ENCODE measurements around the gene HLA-DQA1.
A peak's percentile ranks its signal among the peaks of the same experiment; 100 is the strongest.
"Not testable (repeated sequence)": the region's sequence is repeated elsewhere in the genome, so short reads cannot be mapped to it uniquely, and the experiment has no call there.

Gene HLA-DQA1

DNA sequence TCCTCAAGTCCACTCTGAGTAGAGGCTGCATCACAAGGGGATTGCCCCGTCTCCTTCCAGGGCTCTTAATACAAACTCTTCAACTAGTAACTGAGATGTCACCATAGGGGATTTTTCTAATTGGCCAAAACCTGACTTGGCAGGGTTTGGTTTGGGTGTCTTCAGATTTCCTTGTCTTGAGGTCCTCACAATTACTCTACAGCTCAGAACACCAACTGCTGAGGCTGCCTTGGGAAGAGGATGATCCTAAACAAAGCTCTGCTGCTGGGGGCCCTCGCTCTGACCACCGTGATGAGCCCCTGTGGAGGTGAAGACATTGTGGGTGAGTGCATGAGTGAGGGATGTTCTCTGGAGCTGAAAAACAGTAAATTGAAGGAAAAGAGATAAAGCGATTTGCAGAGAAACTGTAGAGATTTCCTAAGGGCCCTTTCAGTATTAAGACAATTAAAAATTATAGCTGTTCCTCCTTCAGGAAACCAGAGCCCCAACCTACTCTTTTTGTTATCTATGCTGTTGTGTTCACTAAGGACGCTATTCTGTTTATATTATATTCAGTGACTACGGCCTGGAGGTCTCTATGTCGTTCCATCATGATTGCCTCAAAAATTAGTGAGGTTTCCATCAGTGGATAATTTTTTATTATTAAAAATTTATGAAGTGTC is at the start of gene HLA-DQA1:
Gene HLA-DQA1 (plus strand): TSS at position 188 of the 662 bp plus-strand sequence. CDS start 53 bp downstream, at position 241.
- Mint-ChIP-seq H3K4me1 (ENCODE audit: low read depth) (peaks cover 38% of the 10 kb centered on the region), H3K4me3 (peak within 1 kb of the TSS; percentile 87), H3K9me3 (no peaks in the 10 kb centered on the region), H3K27me3 (ENCODE audit: low read depth) (peaks cover 25% of the 10 kb centered on the region), H3K36me3 (ENCODE audit: low read depth) (peaks cover 17% of the 10 kb centered on the region), H3K27ac (peak within 1 kb of the TSS; percentile 83)

DNA sequence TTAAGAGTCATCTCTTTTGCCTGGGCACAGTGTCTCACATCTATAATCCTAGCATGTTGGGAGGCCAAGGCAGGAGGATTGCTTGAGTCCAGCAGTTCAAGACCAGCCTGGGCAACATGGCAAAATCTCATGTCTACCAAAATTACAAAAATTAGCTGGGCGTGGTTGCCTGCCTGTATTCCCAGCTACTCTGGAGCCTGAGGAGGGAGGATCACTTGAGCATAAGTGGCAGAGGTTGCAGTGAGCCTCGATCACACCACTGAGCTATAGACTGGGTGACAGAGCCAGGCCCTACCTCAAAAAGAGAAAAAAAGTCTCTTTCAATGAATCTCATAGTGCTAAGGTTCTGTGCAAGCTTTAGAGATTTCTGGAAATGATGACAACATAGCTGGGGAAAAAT is 49.0 kb upstream of the HLA-DQA1 start:
- peaks cover 17% of the 10 kb centered on the region for H3K27me3 Mint-ChIP-seq (ENCODE audit: low read depth)
- peaks cover 22% of the 10 kb centered on the region for H3K36me3 Mint-ChIP-seq (ENCODE audit: low read depth)
- no peak overlapping the region for H3K27ac Mint-ChIP-seq
- H3K9me3 Mint-ChIP-seq = no peaks in the 10 kb centered on the region
- peaks cover 31% of the 10 kb centered on the region for H3K4me1 Mint-ChIP-seq (ENCODE audit: low read depth)
- peak overlapping the region; percentile 66 for H3K4me3 Mint-ChIP-seq

DNA sequence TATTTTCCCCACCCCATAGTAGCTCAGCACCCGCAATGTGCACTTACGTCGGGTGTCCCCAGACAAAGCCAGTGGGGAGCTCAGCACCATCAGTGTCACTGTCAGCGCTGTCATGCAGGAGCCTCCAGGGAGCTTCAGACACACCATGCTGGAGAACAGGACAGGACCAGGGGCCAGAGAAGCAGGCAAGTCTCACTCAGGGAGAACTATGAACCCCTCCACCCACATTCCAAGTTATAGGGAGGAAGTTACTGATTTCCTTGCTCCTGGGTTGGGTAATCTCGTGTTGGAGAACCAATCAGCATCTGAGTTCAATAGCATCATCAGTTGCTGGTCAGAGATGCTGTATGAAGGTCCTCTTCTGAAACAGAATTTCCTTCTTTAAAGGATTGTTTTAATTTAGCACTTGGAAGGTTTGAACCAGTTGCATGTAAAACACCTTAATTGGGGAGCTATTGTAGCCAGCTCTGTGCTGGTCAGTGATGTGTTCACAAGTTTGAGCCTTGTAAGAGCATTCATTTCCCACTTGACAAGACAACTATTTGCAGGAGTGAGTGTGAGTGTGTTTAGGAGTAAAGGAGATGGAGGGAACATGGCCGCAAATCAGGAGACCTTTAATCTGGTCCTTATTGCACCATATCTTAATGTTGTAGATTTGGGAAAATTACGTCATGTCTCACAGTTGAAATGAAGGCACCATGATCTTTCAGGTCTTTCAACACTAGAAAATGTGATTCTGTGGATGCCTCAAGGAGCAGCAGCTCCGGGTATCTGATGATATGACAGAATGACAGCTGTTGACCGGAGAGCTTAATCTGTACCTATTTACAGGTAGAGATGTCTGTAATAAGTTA is 47.4 kb upstream of the HLA-DQA1 start, which contains the start of gene HLA-DRB1:
Gene HLA-DRB1 (minus strand): TSS at position 253 of the 854 bp plus-strand sequence. CDS start 106 bp downstream, at position 147.
- H3K27ac Mint-ChIP-seq = peak within 1 kb of the TSS; percentile 79

DNA sequence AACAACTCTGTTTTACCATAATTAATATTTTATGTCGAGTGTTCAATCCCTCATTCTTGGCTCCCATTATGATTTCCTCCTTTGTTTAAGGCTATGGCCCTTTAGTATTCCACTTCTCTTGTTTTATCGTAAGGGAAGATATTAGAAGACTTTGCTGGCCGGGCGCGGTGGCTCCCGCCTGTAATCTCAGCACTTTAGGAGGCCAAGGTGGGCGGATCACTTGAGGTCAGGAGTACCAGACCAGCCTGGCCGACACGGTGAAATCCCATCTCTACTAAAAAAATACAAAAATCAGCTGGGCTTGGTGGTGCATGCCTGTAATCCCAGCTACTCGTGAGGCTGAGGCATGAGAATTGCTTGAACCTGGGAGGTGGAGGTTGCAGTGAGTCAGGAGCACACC is 46.5 kb upstream of the HLA-DQA1 start:
- not testable (repeated sequence) for H3K27ac Mint-ChIP-seq, H3K4me3 Mint-ChIP-seq, H3K9me3 Mint-ChIP-seq
- H3K4me1 Mint-ChIP-seq (ENCODE audit: low read depth) = peaks cover 23% of the 10 kb centered on the region
- H3K36me3 Mint-ChIP-seq (ENCODE audit: low read depth) = peaks cover 15% of the 10 kb centered on the region
- peaks cover 18% of the 10 kb centered on the region for H3K27me3 Mint-ChIP-seq (ENCODE audit: low read depth)

More for the DNA sequence above, 47.4 kb upstream of the HLA-DQA1 start, which contains the start of gene HLA-DRB1:
- H3K4me1 Mint-ChIP-seq (ENCODE audit: low read depth) = peaks cover 23% of the 10 kb centered on the region
- H3K9me3 Mint-ChIP-seq = no peaks in the 10 kb centered on the region
- peaks cover 15% of the 10 kb centered on the region for H3K36me3 Mint-ChIP-seq (ENCODE audit: low read depth)
- peaks cover 18% of the 10 kb centered on the region for H3K27me3 Mint-ChIP-seq (ENCODE audit: low read depth)
- H3K4me3 Mint-ChIP-seq = peak within 1 kb of the TSS; percentile 78

DNA sequence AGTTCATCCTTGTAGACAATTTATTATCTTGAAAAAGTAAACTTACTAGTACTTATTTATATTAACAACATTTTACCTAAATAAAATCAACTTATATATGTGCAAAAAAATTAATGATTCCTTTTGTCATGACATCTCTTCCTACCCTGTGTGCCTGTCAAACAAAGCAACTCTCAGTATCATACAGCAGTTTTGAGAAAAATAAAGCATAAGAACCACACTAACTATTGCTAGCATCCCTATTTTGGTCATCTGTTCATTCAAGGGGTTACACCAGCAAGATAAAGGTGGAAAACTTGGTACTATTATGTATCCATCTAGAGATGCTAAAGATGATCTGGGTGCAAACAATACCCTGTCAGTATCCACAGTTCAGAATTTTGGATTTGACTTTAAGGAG is 40.2 kb upstream of the HLA-DQA1 start:
- Mint-ChIP-seq H3K4me3 (no peak overlapping the region), H3K4me1 (ENCODE audit: low read depth) (peaks cover 8% of the 10 kb centered on the region), H3K9me3 (peaks cover 14% of the 10 kb centered on the region), H3K36me3 (ENCODE audit: low read depth) (peaks cover 8% of the 10 kb centered on the region), H3K27ac (no peak overlapping the region), H3K27me3 (ENCODE audit: low read depth) (peaks cover 11% of the 10 kb centered on the region)

DNA sequence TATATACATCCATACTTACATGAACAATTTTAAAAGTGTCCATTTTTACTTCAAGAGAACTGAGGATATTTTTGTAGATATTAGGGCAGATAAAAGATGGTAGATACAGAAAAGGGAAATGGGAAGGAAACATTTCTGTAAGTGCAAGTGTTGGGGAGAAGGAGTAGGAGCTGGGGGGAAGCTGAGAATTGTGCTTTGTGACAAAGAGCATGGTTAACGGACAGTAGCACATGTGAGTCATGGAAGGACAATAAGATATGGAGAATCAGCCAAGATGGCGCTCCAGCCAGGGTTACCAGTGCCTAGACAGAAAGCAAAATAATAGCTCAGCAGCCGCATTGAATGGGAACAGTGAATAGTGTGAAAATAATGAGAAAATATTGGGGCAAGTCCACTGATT is 34.8 kb upstream of the HLA-DQA1 start:
- no peak overlapping the region for H3K4me3 Mint-ChIP-seq
- H3K36me3 Mint-ChIP-seq (ENCODE audit: low read depth) = peaks cover 10% of the 10 kb centered on the region
- H3K27me3 Mint-ChIP-seq (ENCODE audit: low read depth) = peaks cover under 1% of the 10 kb centered on the region
- peak overlapping the region; percentile 53 for H3K27ac Mint-ChIP-seq
- peaks cover 22% of the 10 kb centered on the region for H3K4me1 Mint-ChIP-seq (ENCODE audit: low read depth)
- peaks cover 19% of the 10 kb centered on the region for H3K9me3 Mint-ChIP-seq

DNA sequence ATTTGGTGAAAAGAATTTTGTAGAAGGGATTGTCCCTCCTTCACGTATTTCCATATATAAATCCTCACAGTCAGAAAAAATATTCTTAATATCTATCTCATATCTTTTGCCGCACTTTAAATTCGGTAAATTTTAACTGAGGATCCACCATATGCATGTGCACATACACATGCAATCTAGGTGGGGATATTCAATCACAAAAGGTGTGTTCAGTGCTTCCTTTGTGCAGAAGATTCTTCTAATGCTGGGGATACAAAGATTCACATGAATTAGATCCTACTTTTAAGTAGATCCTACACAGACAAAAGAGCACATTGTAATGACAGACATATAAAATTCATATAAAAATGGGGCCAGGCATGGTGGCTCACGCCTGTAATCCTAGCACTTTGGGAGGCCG is 34.0 kb upstream of the HLA-DQA1 start:
- Mint-ChIP-seq H3K27ac (peak overlapping the region; percentile 41), H3K27me3 (ENCODE audit: low read depth) (no peaks in the 10 kb centered on the region), H3K36me3 (ENCODE audit: low read depth) (peaks cover 10% of the 10 kb centered on the region), H3K9me3 (peaks cover 19% of the 10 kb centered on the region), H3K4me3 (no peak overlapping the region), H3K4me1 (ENCODE audit: low read depth) (peaks cover 25% of the 10 kb centered on the region)

DNA sequence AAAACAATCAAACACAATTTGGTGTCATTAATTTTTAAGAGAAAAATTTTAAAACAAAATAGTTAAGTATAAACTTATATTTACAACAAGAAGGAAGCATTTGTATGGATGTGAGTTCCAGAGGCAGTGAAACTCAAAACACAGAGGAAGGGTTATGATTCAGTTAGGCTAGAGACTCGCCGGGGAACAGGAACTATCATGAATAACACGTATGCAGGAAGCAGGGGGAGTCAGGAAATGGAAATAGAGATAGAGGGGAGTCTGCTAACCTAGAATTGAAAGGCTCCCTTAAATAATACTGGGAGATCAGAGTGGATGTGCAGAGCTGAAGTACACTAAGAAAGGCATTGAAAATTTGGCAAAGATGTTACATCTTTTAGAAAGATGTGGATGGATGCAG is 33.3 kb upstream of the HLA-DQA1 start:
- Mint-ChIP-seq H3K9me3 (peaks cover 13% of the 10 kb centered on the region), H3K4me3 (peak overlapping the region; percentile 55), H3K36me3 (ENCODE audit: low read depth) (peaks cover 10% of the 10 kb centered on the region), H3K4me1 (ENCODE audit: low read depth) (peaks cover 25% of the 10 kb centered on the region), H3K27ac (peak overlapping the region; percentile 90), H3K27me3 (ENCODE audit: low read depth) (no peaks in the 10 kb centered on the region)

DNA sequence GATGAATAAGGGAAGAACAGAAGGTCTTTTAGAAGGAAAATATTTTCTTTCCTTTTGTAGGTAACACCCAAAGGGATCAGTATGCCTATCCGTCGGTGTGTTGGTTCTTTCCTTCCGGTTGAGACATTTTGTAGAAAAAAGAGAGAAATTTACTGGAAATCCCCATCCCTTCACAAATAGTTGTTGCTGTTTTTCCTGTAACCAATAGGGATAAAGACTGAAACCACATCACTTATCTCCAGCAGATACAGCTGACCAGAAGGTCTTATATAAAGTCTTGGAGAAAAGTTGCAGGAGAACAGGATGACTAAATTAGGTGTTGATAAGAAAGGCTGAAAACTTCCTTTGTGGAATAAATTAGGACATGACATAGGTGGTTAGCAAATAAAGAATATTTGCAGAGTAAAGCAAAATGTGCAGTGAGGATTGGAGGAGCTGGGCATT is 32.8 kb upstream of the HLA-DQA1 start:
- H3K4me1 Mint-ChIP-seq (ENCODE audit: low read depth) = peaks cover 25% of the 10 kb centered on the region
- H3K36me3 Mint-ChIP-seq (ENCODE audit: low read depth) = peaks cover 10% of the 10 kb centered on the region
- H3K9me3 Mint-ChIP-seq = peaks cover 9% of the 10 kb centered on the region
- H3K27ac Mint-ChIP-seq = peak overlapping the region; percentile 90
- H3K27me3 Mint-ChIP-seq (ENCODE audit: low read depth) = no peaks in the 10 kb centered on the region
- H3K4me3 Mint-ChIP-seq = peak overlapping the region; percentile 55

DNA sequence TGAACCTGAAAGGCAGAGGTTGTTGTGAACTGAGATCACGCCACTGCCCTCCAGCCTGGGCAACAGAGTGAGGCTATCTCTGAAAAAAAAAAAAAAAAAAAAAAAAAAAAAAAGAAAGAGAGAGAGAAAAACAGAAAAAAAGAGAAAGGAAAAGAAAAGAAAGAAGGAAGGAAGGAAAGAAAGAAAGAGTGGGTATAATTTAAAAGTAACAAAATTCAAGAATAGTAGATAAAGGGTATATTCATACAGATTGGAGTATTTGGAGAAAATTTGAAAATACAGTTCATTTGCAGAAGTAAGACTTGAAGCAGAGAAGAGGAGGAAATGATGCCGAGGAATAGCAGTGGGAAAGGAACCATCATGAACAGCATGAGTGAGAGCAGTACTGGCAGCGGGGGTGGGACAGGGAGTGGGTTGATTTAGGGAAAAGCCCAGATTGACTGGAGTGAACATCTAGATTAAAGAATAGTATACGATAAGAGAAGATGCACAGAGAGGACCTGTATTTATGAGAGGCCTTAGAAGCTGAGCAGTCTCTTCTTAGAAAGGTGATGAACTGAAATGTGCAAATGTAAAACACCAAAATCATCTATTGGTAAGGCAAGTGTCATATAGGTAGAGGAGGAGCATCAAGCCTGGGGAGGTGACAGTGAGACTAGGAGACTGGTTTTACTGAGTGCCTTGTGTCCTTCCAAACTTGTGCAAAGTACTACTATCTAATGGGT is 29.8 kb upstream of the HLA-DQA1 start:
- H3K4me3 Mint-ChIP-seq = no peak overlapping the region
- peaks cover 6% of the 10 kb centered on the region for H3K36me3 Mint-ChIP-seq (ENCODE audit: low read depth)
- no peaks in the 10 kb centered on the region for H3K27me3 Mint-ChIP-seq (ENCODE audit: low read depth)
- H3K9me3 Mint-ChIP-seq = peaks cover 1% of the 10 kb centered on the region
- peak overlapping the region; percentile 72 for H3K27ac Mint-ChIP-seq
- H3K4me1 Mint-ChIP-seq (ENCODE audit: low read depth) = peaks cover 23% of the 10 kb centered on the region

DNA sequence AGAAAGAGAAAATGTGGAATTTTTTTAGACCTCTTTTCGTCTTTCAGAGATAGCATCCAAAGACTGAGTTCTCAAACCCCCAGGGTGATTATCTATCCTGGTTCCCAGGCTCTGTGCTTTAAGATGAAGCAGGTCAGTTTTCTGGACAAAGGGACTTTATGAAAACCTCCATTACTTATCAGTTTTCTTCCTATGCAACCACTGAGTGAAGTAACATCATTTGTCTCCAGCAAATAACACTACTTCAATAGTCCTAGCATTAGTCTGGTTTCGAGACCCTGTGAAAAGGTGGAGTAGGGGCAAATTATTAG is 29.3 kb upstream of the HLA-DQA1 start:
- Mint-ChIP-seq H3K36me3 (ENCODE audit: low read depth) (peaks cover 5% of the 10 kb centered on the region), H3K9me3 (no peaks in the 10 kb centered on the region), H3K27me3 (ENCODE audit: low read depth) (no peaks in the 10 kb centered on the region), H3K4me1 (ENCODE audit: low read depth) (peaks cover 22% of the 10 kb centered on the region), H3K27ac (peak overlapping the region; percentile 53), H3K4me3 (no peak overlapping the region)

DNA sequence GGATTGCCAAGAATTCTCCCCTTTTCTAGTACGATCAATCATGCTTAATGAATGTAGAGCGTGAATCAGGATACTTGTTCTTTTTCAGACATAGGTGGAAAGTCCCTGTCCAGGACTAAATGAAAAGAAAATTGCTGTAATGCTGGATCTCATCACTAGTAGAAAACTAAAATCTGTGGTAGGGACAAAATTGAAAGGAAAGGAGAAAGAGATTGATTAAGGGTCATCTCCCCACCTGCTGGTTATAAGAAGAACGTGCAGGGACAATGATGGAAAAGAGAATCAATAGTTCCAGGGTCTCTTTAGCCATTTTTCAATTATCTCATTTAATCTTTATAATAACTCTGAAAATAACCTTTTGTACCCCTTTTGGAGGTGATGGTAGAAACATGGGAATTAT is 28.8 kb upstream of the HLA-DQA1 start:
- peak overlapping the region; percentile 53 for H3K27ac Mint-ChIP-seq
- no peaks in the 10 kb centered on the region for H3K27me3 Mint-ChIP-seq (ENCODE audit: low read depth)
- H3K4me3 Mint-ChIP-seq = no peak overlapping the region
- no peaks in the 10 kb centered on the region for H3K9me3 Mint-ChIP-seq
- peaks cover 20% of the 10 kb centered on the region for H3K4me1 Mint-ChIP-seq (ENCODE audit: low read depth)
- peaks cover 5% of the 10 kb centered on the region for H3K36me3 Mint-ChIP-seq (ENCODE audit: low read depth)

DNA sequence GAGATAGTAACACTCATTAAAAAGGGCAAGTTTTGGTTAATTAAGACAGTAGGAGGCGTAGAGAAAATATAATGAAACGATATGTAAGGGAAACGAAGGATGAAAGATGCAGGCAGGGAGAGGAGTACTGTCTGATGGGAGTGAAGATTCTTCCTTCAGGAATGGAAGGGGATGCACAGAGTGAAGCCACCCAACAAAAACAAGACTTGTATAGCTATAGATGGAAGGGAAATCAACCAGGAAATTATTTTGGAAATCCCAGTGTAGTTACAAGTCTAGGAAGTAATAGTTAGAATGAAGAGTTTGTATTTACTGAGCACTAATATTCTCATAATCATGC is 27.8 kb upstream of the HLA-DQA1 start:
- Mint-ChIP-seq H3K27me3 (ENCODE audit: low read depth) (no peaks in the 10 kb centered on the region), H3K4me3 (no peak overlapping the region), H3K36me3 (ENCODE audit: low read depth) (peaks cover 3% of the 10 kb centered on the region), H3K4me1 (ENCODE audit: low read depth) (peaks cover 15% of the 10 kb centered on the region), H3K9me3 (no peaks in the 10 kb centered on the region), H3K27ac (no peak overlapping the region)

DNA sequence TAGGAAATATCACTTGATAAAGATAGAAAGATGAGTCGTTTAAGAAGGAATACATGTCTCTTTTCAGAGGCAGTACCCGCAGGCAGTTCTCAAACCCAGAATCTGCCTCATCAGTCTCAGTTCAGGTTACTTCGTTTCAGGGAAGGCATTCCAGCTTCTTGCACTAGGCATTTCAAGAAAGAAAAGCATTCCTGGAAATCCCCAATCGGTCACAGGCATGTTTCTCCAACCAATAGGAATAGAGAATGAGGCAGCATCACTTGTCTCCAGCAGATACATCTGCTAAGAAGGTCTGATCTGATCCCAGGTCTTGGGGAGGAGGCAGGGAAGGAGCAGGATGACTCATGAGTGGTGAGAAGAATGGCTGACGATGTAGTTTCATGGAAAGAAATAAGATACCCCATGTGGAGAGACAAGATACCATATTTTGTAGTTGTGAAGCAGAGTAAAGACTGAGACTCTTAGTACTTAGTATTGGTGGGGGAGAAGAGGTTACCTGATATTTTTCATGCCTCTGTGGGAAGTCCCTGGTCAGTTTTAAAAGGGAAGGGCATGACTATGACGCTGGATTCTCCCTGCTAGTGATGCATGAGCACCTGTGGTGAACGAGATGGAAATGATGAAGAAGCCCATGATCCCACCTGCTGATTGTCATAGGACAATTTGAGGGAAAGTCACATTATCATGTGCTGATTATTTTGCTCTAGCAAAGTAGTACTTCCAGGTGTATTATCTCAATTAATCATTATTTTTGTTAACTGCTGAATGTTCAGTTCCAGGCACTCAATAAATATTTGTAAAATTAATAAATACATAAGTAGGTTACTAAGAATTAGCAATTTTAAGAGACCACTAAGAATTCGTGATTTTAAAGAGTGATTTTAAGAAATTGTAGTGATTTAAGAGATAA is 27.2 kb upstream of the HLA-DQA1 start:
- H3K27ac Mint-ChIP-seq = no peak overlapping the region
- H3K4me3 Mint-ChIP-seq = no peak overlapping the region
- H3K36me3 Mint-ChIP-seq (ENCODE audit: low read depth) = peaks cover 3% of the 10 kb centered on the region
- no peaks in the 10 kb centered on the region for H3K9me3 Mint-ChIP-seq
- H3K4me1 Mint-ChIP-seq (ENCODE audit: low read depth) = peaks cover 9% of the 10 kb centered on the region
- no peaks in the 10 kb centered on the region for H3K27me3 Mint-ChIP-seq (ENCODE audit: low read depth)

Data from T-helper 1 cell treated with Interleukin-12 subunit alpha and Interleukin-12 subunit beta and Interleukin-4 antibody, amounts not matched to agents 30 μg/mL and 1 μg/mL, for 36 hours (primary cell).